Measurements from ENCODE around the gene MICAL2. TPM values are rescaled to one million over a fixed set of nuclear protein-coding genes. Genes with fewer than 3 reads are reported as not detected.

Gene MICAL2
- total RNA-seq, 2 donors from 2014 or later = 13.1 to 285 TPM

GRCh38 chr11:12213883-12214282 lies 103.5 kb downstream of the MICAL2 start:
- Histone ChIP-seq H3K9me3 (no peaks in the 10 kb centered on the region), H3K27ac (no peak overlapping the region), H3K27me3 (replicated peaks; ENCODE audit: insufficient read depth) (no peaks in the 10 kb centered on the region), H3K36me3 (no peaks in the 10 kb centered on the region), H3K4me3 (no peak overlapping the region), H3K4me1 (replicated peaks) (peaks cover 13% of the 10 kb centered on the region)
- TF ChIP-seq POLR2A (IDR thresholded peaks at IDR 0.05) = no peak
- TF ChIP-seq CTCF (IDR thresholded peaks at IDR 0.05) = no peak
- no peak for TF ChIP-seq POLR2AphosphoS5 (IDR thresholded peaks at IDR 0.05)
- WGBS = 81% methylated on average over 5 of the region's 5 CpGs
- no peak for DNase-seq (ENCODE audit: low spot score)
- intact Hi-C loops (cut with DNase I) = no loop called here

- Histone ChIP-seq H3K9me3 (no peaks in the 10 kb centered on the region), H3K4me3 (no peak overlapping the region), H3K27ac (no peak overlapping the region), H3K4me1 (replicated peaks) (peaks cover 13% of the 10 kb centered on the region), H3K36me3 (no peaks in the 10 kb centered on the region), H3K27me3 (replicated peaks; ENCODE audit: insufficient read depth) (no peaks in the 10 kb centered on the region)
- intact Hi-C loops (cut with DNase I) = no loop called here
- TF ChIP-seq CTCF (IDR thresholded peaks at IDR 0.05) (no peak), POLR2AphosphoS5 (IDR thresholded peaks at IDR 0.05) (no peak), POLR2A (IDR thresholded peaks at IDR 0.05) (no peak)
- DNase-seq (ENCODE audit: low spot score) = no peak
These were observed 104.4 kb downstream of the MICAL2 start for GRCh38 chr11:12214751-12215150.

- no peaks in the 10 kb centered on the region for H3K36me3 ChIP-seq
- TF ChIP-seq POLR2AphosphoS5 (IDR thresholded peaks at IDR 0.05) (no peak), CTCF (IDR thresholded peaks at IDR 0.05) (no peak), POLR2A (IDR thresholded peaks at IDR 0.05) (no peak)
- peaks cover 14% of the 10 kb centered on the region for H3K4me1 ChIP-seq (replicated peaks)
- DNase-seq (ENCODE audit: low spot score) = no peak
- H3K9me3 ChIP-seq = no peaks in the 10 kb centered on the region
- H3K27me3 ChIP-seq (replicated peaks; ENCODE audit: insufficient read depth) = no peaks in the 10 kb centered on the region
- intact Hi-C loops (cut with DNase I) = no loop called here
- H3K27ac ChIP-seq = no peak overlapping the region
- no peak overlapping the region for H3K4me3 ChIP-seq
- WGBS = 76% methylated on average over 9 of the region's 9 CpGs
These were observed 104.8 kb downstream of the MICAL2 start for GRCh38 chr11:12215181-12215593.

GRCh38 chr11:12216041-12216451 lies 105.7 kb downstream of the MICAL2 start:
- peak overlapping the region; percentile 48 for H3K27ac ChIP-seq
- H3K4me3 ChIP-seq = no peak overlapping the region
- intact Hi-C loops (cut with DNase I) = no loop called here
- TF ChIP-seq POLR2AphosphoS5 (IDR thresholded peaks at IDR 0.05) (peak; percentile 82), CTCF (IDR thresholded peaks at IDR 0.05) (no peak), POLR2A (IDR thresholded peaks at IDR 0.05) (no peak)
- H3K9me3 ChIP-seq = no peaks in the 10 kb centered on the region
- peak; percentile 68 for DNase-seq (ENCODE audit: low spot score)
- WGBS = 44% methylated on average over 10 of the region's 10 CpGs
- H3K27me3 ChIP-seq (replicated peaks; ENCODE audit: insufficient read depth) = no peaks in the 10 kb centered on the region
- no peaks in the 10 kb centered on the region for H3K36me3 ChIP-seq
- peaks cover 22% of the 10 kb centered on the region for H3K4me1 ChIP-seq (replicated peaks)

GRCh38 chr11:12216671-12217374 lies 106.4 kb downstream of the MICAL2 start:
- WGBS = 29% methylated on average over 10 of the region's 10 CpGs
- H3K27me3 ChIP-seq (replicated peaks; ENCODE audit: insufficient read depth) = no peaks in the 10 kb centered on the region
- intact Hi-C loops (cut with DNase I) = no loop called here
- H3K4me1 ChIP-seq (replicated peaks) = peaks cover 24% of the 10 kb centered on the region
- peak; percentile 33 for DNase-seq (ENCODE audit: low spot score)
- no peaks in the 10 kb centered on the region for H3K9me3 ChIP-seq
- no peaks in the 10 kb centered on the region for H3K36me3 ChIP-seq
- H3K4me3 ChIP-seq = no peak overlapping the region
- H3K27ac ChIP-seq = peak overlapping the region in 1 of 2 donors; percentile 48
- TF ChIP-seq POLR2A (IDR thresholded peaks at IDR 0.05) = no peak
- no peak for TF ChIP-seq CTCF (IDR thresholded peaks at IDR 0.05)
- TF ChIP-seq POLR2AphosphoS5 (IDR thresholded peaks at IDR 0.05) = no peak
